H1 (cell line): Measurements from ENCODE around the gene LSM7. TPM values are rescaled to one million over a fixed set of nuclear protein-coding genes. Genes with fewer than 3 reads are reported as not detected.

Experiments used
- CTCF ChIA-PET: fragments of 300-600 bp; sonication (Branson Sonifier 250); formaldehyde crosslinking; loops from one replicate; lab custom pipeline; 2021; ENCODE audit not compliant: partially characterized antibody; lab: Charles Lee
- POLR2A ChIA-PET: fragments of 300-600 bp; sonication (Branson Sonifier 250); formaldehyde crosslinking; loops from one replicate; lab custom pipeline; 2021; ENCODE audit warnings: inconsistent platforms; ENCODE audit not compliant: partially characterized antibody; lab: Charles Lee
- DNase-seq, 2 experiments: peaks; one replicate each; pipeline versions ENCODE4 v3.0.0 to v3.0.0-alpha.2; 2010 to 2022; ENCODE audit warnings: low spot score in 2 of 2, low read depth in 1 of 2, mixed read lengths in 1 of 2
- FAIRE-seq: peaks from 2 replicates; lab custom pipeline; 2011; peaks lifted over from hg19 to GRCh38; lab: Jason Lieb, UNC
- H2AFZ ChIP-seq: 2 replicates; pipeline ENCODE4 v1.8.1; 2012; ENCODE audit warnings: low read length, inconsistent platforms
- H2AK5ac ChIP-seq: 2 replicates; pipeline ENCODE4 v1.6.1; 2013; ENCODE audit warnings: low read depth, low read length
- H2BK120ac ChIP-seq: replicated peaks from 2 replicates; pipeline ENCODE3; 2013; ENCODE audit warnings: low read depth, low read length, inconsistent platforms
- H2BK12ac ChIP-seq: 2 replicates; pipeline ENCODE4 v1.6.1; 2013; ENCODE audit warnings: low read depth, low read length
- H2BK15ac ChIP-seq: 2 replicates; pipeline ENCODE4 v1.6.1; 2013; ENCODE audit warnings: low read length
- H2BK20ac ChIP-seq: 2 replicates; pipeline ENCODE4 v1.6.1; 2013; ENCODE audit warnings: low read length
- H2BK5ac ChIP-seq: 2 replicates; pipeline ENCODE4 v1.6.1; 2013; ENCODE audit warnings: low read depth, low read length
- H3K14ac ChIP-seq: 2 replicates; pipeline ENCODE4 v1.6.1; 2013; ENCODE audit warnings: inconsistent platforms; ENCODE audit not compliant: insufficient read length
- H3K18ac ChIP-seq: 2 replicates; pipeline ENCODE4 v1.6.1; 2013; ENCODE audit warnings: low read length; ENCODE audit errors: extremely low read depth
- H3K23ac ChIP-seq: 2 replicates; pipeline ENCODE4 v1.6.1; 2013; ENCODE audit warnings: inconsistent platforms; ENCODE audit not compliant: insufficient read length
- H3K23me2 ChIP-seq: 2 replicates; pipeline ENCODE4 v1.6.1; 2013; ENCODE audit warnings: low read depth, low read length
- H3K27ac ChIP-seq: 2 replicates; pipeline ENCODE4 v1.6.1; 2011; ENCODE audit warnings: low read depth, low read length, inconsistent platforms
- H3K27me3 ChIP-seq, 4 experiments: replicated peaks in 1 of 4; 1 replicate in 1 of 4; 2 replicates in 3 of 4; pipeline versions ENCODE4 v1.6.1 to v1.8.1; 2011 to 2013; ENCODE audit warnings: low read length in 3 of 4, mild to moderate bottlenecking in 3 of 4, inconsistent platforms in 2 of 4, mixed read lengths in 2 of 4, moderate library complexity in 1 of 4; ENCODE audit not compliant: control insufficient read depth in 3 of 4, insufficient read depth in 3 of 4; ENCODE audit errors: extremely low read depth in 1 of 4
- H3K36me3 ChIP-seq, 4 experiments: 2 replicates each; pipeline versions ENCODE4 v1.6.1 to v1.8.1; 2011 to 2013; ENCODE audit warnings: mild to moderate bottlenecking in 4 of 4, low read length in 3 of 4, moderate library complexity in 2 of 4, control low read depth in 1 of 4, inconsistent platforms in 1 of 4; ENCODE audit not compliant: insufficient read depth in 4 of 4, control insufficient read depth in 2 of 4
- H3K4ac ChIP-seq: replicated peaks from 2 replicates; pipeline ENCODE3; 2013; ENCODE audit warnings: low read length, low read depth, mixed read lengths, inconsistent platforms; ENCODE audit not compliant: insufficient read length
- H3K4me1 ChIP-seq, 4 experiments: replicated peaks in 1 of 4; 1 replicate in 1 of 4; 2 replicates in 3 of 4; pipeline versions ENCODE4 v1.6.1 to v1.8.1; 2011 to 2013; ENCODE audit warnings: low read length in 3 of 4, inconsistent platforms in 2 of 4, mixed read lengths in 1 of 4; ENCODE audit not compliant: insufficient read depth in 4 of 4, control insufficient read depth in 3 of 4
- H3K4me2 ChIP-seq, 2 experiments: 2 replicates each; pipeline versions ENCODE4 v1.6.1 to v1.8.1; 2011 to 2013; ENCODE audit warnings: low read depth in 2 of 2, low read length in 2 of 2, control low read depth in 1 of 2, inconsistent platforms in 1 of 2, mild to moderate bottlenecking in 1 of 2; ENCODE audit not compliant: insufficient read depth in 1 of 2
- H3K4me3 ChIP-seq, 4 experiments: fragments of 200-600, 300-600 bp in 1 of 4; sonication (generic), shearing (Covaris generic), sonication (Bioruptor Twin) in 1 of 4; 2 replicates each; pipeline versions ENCODE4 v1.5.1 to v1.8.1; 2011 to 2016; ENCODE audit warnings: low read length in 4 of 4, low read depth in 3 of 4, control low read depth in 2 of 4, inconsistent platforms in 2 of 4, mild to moderate bottlenecking in 2 of 4, mixed read lengths in 1 of 4, moderate library complexity in 1 of 4; ENCODE audit not compliant: insufficient read depth in 2 of 4; ENCODE audit errors: extremely low read depth in 1 of 4
- H3K56ac ChIP-seq: replicated peaks from 2 replicates; pipeline ENCODE3; 2013; ENCODE audit warnings: low read depth, mild to moderate bottlenecking, mixed read lengths, low read length, inconsistent platforms; ENCODE audit not compliant: insufficient read length
- H3K79me1 ChIP-seq: 2 replicates; pipeline ENCODE4 v1.6.1; 2013; ENCODE audit warnings: low read depth, low read length, control low read depth
- H3K79me2 ChIP-seq, 2 experiments: 2 replicates each; pipeline versions ENCODE4 v1.6.1 to v1.8.1; 2012 to 2013; ENCODE audit warnings: low read length in 2 of 2, mild to moderate bottlenecking in 2 of 2, inconsistent platforms in 1 of 2; ENCODE audit not compliant: insufficient read depth in 2 of 2, control insufficient read depth in 1 of 2
- H3K9ac ChIP-seq, 4 experiments: replicated peaks in 1 of 4; 1 replicate in 1 of 4; 2 replicates in 3 of 4; pipeline versions ENCODE4 v1.6.1 to v1.8.1; 2011 to 2013; ENCODE audit warnings: low read depth in 3 of 4, low read length in 3 of 4, control low read depth in 2 of 4, mild to moderate bottlenecking in 2 of 4, moderate library complexity in 2 of 4, inconsistent platforms in 1 of 4; ENCODE audit errors: extremely low read depth in 1 of 4
- H3K9me3 ChIP-seq, 2 experiments: 2 replicates each; pipeline versions ENCODE4 v1.6.1 to v1.8.1; 2012 to 2013; ENCODE audit warnings: mild to moderate bottlenecking in 2 of 2, moderate library complexity in 2 of 2, control low read depth in 1 of 2, inconsistent platforms in 1 of 2, low read depth in 1 of 2, low read length in 1 of 2, mixed read lengths in 1 of 2; ENCODE audit not compliant: insufficient read depth in 2 of 2
- H4K20me1 ChIP-seq, 2 experiments: replicated peaks in 1 of 2; 2 replicates each; pipeline versions ENCODE3 to v1.8.1; 2011 to 2013; ENCODE audit warnings: inconsistent platforms in 2 of 2, low read length in 2 of 2, mild to moderate bottlenecking in 1 of 2; ENCODE audit not compliant: insufficient read depth in 2 of 2, control insufficient read depth in 1 of 2
- H4K5ac ChIP-seq: 2 replicates; pipeline ENCODE4 v1.6.1; 2013; ENCODE audit warnings: low read length, low read depth, mixed read lengths, inconsistent platforms; ENCODE audit not compliant: insufficient read length
- H4K8ac ChIP-seq: 2 replicates; pipeline ENCODE4 v1.8.0; 2013; ENCODE audit warnings: mild to moderate bottlenecking, moderate library complexity, low read length, inconsistent platforms; ENCODE audit not compliant: insufficient read depth; ENCODE audit errors: extremely low read depth
- H4K91ac ChIP-seq: replicated peaks from 2 replicates; pipeline ENCODE3; 2013; ENCODE audit warnings: low read length, mixed read lengths, inconsistent platforms; ENCODE audit not compliant: insufficient read length
- ASH2L ChIP-seq: fragments of 200-600, 300-600 bp; sonication (generic); IDR thresholded peaks from one replicate; pipeline ENCODE4 v1.7.1; 2017; ENCODE audit warnings: low read length
- CBX8 ChIP-seq: fragments of 300-800, 300-1000 bp; sonication (generic); IDR thresholded peaks from 2 replicates; pipeline ENCODE4 v1.7.1; 2016; ENCODE audit warnings: low read depth, low read length, borderline replicate concordance
- CHD1 ChIP-seq: IDR thresholded peaks from 2 replicates; pipeline ENCODE4 v1.6.1; 2012; ENCODE audit warnings: low read depth, low read length, improper control_type of control experiment
- EZH2 ChIP-seq: fragments of 200-600 bp; sonication (generic); IDR thresholded peaks from 2 replicates; pipeline ENCODE4 v1.7.1; 2012; ENCODE audit warnings: low read depth, mild to moderate bottlenecking, moderate library complexity, low read length, inconsistent platforms; ENCODE audit not compliant: severe bottlenecking
- GABPA ChIP-seq: IDR thresholded peaks from 2 replicates; pipeline ENCODE4 v1.6.1; 2011; ENCODE audit warnings: mild to moderate bottlenecking, low read length, moderate library complexity, borderline replicate concordance; ENCODE audit not compliant: insufficient read depth
- HDAC2 ChIP-seq, 2 experiments: fragments of 300-600 bp in 1 of 2; sonication (generic) in 1 of 2; IDR thresholded peaks; 2 replicates each; pipeline ENCODE4 v1.6.1; 2011 to 2012; ENCODE audit warnings: low read depth in 2 of 2, low read length in 2 of 2, mild to moderate bottlenecking in 2 of 2, moderate library complexity in 2 of 2, borderline replicate concordance in 1 of 2, inconsistent platforms in 1 of 2
- MAFK ChIP-seq: IDR thresholded peaks from 2 replicates; pipeline ENCODE4 v1.6.1; 2012; ENCODE audit warnings: low read depth, mild to moderate bottlenecking, improper control_type of control experiment, low read length
- NANOG ChIP-seq: IDR thresholded peaks from 2 replicates; pipeline ENCODE4 v1.6.1; 2011; ENCODE audit warnings: low read length, low read depth, mild to moderate bottlenecking, inconsistent platforms; ENCODE audit not compliant: insufficient read depth, poor library complexity, severe bottlenecking
- RFX5 ChIP-seq: IDR thresholded peaks from 2 replicates; pipeline ENCODE4 v1.6.1; 2011; ENCODE audit warnings: low read depth, low read length, improper control_type of control experiment, borderline replicate concordance
- SP2 ChIP-seq: IDR thresholded peaks from 2 replicates; pipeline ENCODE4 v1.6.1; 2012; ENCODE audit warnings: mild to moderate bottlenecking, low read length, inconsistent platforms
- TAF1 ChIP-seq: IDR thresholded peaks from 2 replicates; pipeline ENCODE4 v1.6.1; 2011; ENCODE audit warnings: mild to moderate bottlenecking, low read depth, low read length
- TBP ChIP-seq: IDR thresholded peaks from 2 replicates; pipeline ENCODE4 v1.6.1; 2011; ENCODE audit warnings: low read depth, low read length, improper control_type of control experiment
- USF2 ChIP-seq: IDR thresholded peaks from 2 replicates; pipeline ENCODE4 v1.6.1; 2011; ENCODE audit warnings: low read length, improper control_type of control experiment
- WGBS, 2 experiments: shearing (Covaris generic) in 1 of 2; methylation state at CpG; one replicate each; pipeline versions ENCODE4 v1.1.6 to v1.1.7; 2013 to 2015; ENCODE audit warnings: low lambda C conversion rate in 2 of 2, mixed read lengths in 2 of 2, inconsistent platforms in 1 of 2, low coverage in 1 of 2, missing lambda C conversion rate in 1 of 2; ENCODE audit not compliant: insufficient replicate concordance in 2 of 2, insufficient coverage in 1 of 2, insufficient read length in 1 of 2; ENCODE audit errors: extremely low coverage in 1 of 2, missing lambda C conversion rate in 1 of 2; 5-methylcytosine and 5-hydroxymethylcytosine counted together
- polyA plus RNA-seq, 7 experiments: library from polyadenylated mRNA; depleted of rRNA in 3 of 7; stranded (reverse) in 5 of 7; unstranded in 2 of 7; fragments of >200 nt in 5 of 7; fragments of 200-250 nt in 2 of 7; gene quantifications; 1 replicate in 5 of 7; 2 replicates in 1 of 7; 4 replicates in 1 of 7; pipeline versions ENCODE4 v1.2.1 to v1.2.3, GENCODE V29; 2011 to 2013; ENCODE audit warnings: missing spikeins in 2 of 7, mixed read lengths in 2 of 7
- total RNA-seq: library from RNA; stranded (reverse); fragmentation: NEBNext Ultra II Directional; extraction: Animal tissue kit (Norgen Biotek cat#: 25700); gene quantifications from 2 replicates; pipeline ENCODE4 v1.2.1, GENCODE V29; 2021

The LSM7 gene
- total and polyA plus RNA-seq, 2 of the 8 experiments (the other 6 are each of a cell fraction or from before 2014, with no cell fraction given): 228 to 1,335 TPM

GRCh38 chr19:2350656-2351055 is 22.3 kb upstream of the LSM7 start:
- no peak overlapping the region for H3K9ac ChIP-seq
- H3K27me3 ChIP-seq: no peaks in the 10 kb centered on the region
- no peak overlapping the region for H2AK5ac ChIP-seq
- H3K4me3 ChIP-seq: no peak overlapping the region
- no peak overlapping the region for H3K23ac ChIP-seq
- H2AFZ ChIP-seq: no peak overlapping the region
- no peak overlapping the region for H4K91ac ChIP-seq
- WGBS, 2 experiments: 92% methylated on average over 16 of the region's 16 CpGs; no CpG with 5 or more reads in 1 of the 2 experiments
- H3K18ac ChIP-seq: no peak overlapping the region
- CTCF ChIA-PET: no interaction called here
- H3K14ac ChIP-seq: no peak overlapping the region
- H2BK5ac ChIP-seq: no peak overlapping the region
- H3K79me2 ChIP-seq: no peaks in the 10 kb centered on the region
- no peak overlapping the region for H2BK15ac ChIP-seq
- POLR2A ChIA-PET: interaction anchor here (0.6 to 1.1 kb wide), 2 partner anchors 11 to 13 kb away, joined by 3 to 4 read pairs; no protein-coding TSS in a partner anchor
- no peak overlapping the region for H4K5ac ChIP-seq
- H3K4me1 ChIP-seq: no peaks in the 10 kb centered on the region
- no peak overlapping the region for H2BK12ac ChIP-seq
- no peak overlapping the region for H2BK120ac ChIP-seq
- no peaks in the 10 kb centered on the region for H3K9me3 ChIP-seq
- DNase-seq (no peak), FAIRE-seq (no peak)
- no peak overlapping the region for H4K8ac ChIP-seq
- peaks cover 0 to 7% (median 2%) of the 10 kb centered on the region in 4 experiments; a peak in 3 of 8 replicates for H3K36me3 ChIP-seq
- no peak overlapping the region for H3K27ac ChIP-seq
- no peak overlapping the region for H3K4me2 ChIP-seq
- H2BK20ac ChIP-seq: no peak overlapping the region
- no peaks in the 10 kb centered on the region for H3K23me2 ChIP-seq
- no peaks in the 10 kb centered on the region for H3K79me1 ChIP-seq
- H3K56ac ChIP-seq: no peak overlapping the region
- peaks cover 0 to 5% of the 10 kb centered on the region in 2 experiments for H4K20me1 ChIP-seq
- H3K4ac ChIP-seq: no peak overlapping the region
- no peak for TF ChIP-seq CHD1
- TF ChIP-seq HDAC2 (IDR thresholded peaks at IDR 0.05; ENCODE audit: borderline replicate concordance in 1 of 2, low read depth in 2 of 2, low read length in 2 of 2): no peak
- TF ChIP-seq TAF1: no peak
- TF ChIP-seq USF2: no peak
- TF ChIP-seq NANOG: no peak
- no peak for TF ChIP-seq MAFK
- no peak for TF ChIP-seq TBP
- no peak for TF ChIP-seq RFX5
- no peak for TF ChIP-seq EZH2
- TF ChIP-seq SP2: no peak
- no peak for TF ChIP-seq CBX8
- TF ChIP-seq ASH2L: no peak
- no peak for TF ChIP-seq GABPA
